ENCODE data around the gene MRPS11. TPM values are rescaled to one million over a fixed set of nuclear protein-coding genes. Genes with fewer than 3 reads are reported as not detected.

The MRPS11 gene
- total and polyA plus RNA-seq, 9 of the 15 experiments (the other 6 are each of a cell fraction or from before 2014, with no cell fraction given) = 28.3 to 83.2 (median 53.1) TPM

- TF ChIP-seq BCOR (IDR thresholded peaks at IDR 0.05) = no peak
- no peak for TF ChIP-seq CBX5 (IDR thresholded peaks at IDR 0.05; ENCODE audit: borderline replicate concordance, low read depth)
- TF ChIP-seq NRF1 (conservative IDR thresholded peaks at IDR 0.05 in 1 of 2, IDR thresholded peaks at IDR 0.05 in 1 of 2) = no peak
- TF ChIP-seq ARID1B (IDR thresholded peaks at IDR 0.05) = peak; percentile 63; the same call in 1 of the 2 replicates
- TF ChIP-seq KLF6 (CRISPR knock-in tag; IDR thresholded peaks at IDR 0.05; ENCODE audit: borderline replicate concordance) = no peak
- no peak for TF ChIP-seq ZNF232 (CRISPR knock-in tag; IDR thresholded peaks at IDR 0.05)
- no peak for TF ChIP-seq POLR3A (IDR thresholded peaks at IDR 0.05; ENCODE audit: borderline replicate concordance, extremely low read depth, insufficient read depth, insufficient read length)
- TF ChIP-seq SMAD1 (IDR thresholded peaks at IDR 0.05; ENCODE audit: low read depth, low read length, partially characterized antibody) = no peak
- TF ChIP-seq, protein P1, sequence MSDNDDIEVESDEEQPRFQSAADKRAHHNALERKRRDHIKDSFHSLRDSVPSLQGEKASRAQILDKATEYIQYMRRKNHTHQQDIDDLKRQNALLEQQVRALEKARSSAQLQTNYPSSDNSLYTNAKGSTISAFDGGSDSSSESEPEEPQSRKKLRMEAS (CRISPR knock-in tag; IDR thresholded peaks at IDR 0.05) = no peak
- TF ChIP-seq ZBTB12 (CRISPR knock-in tag; IDR thresholded peaks at IDR 0.05) = no peak
- peak; percentile 66; the same call in 1 of the 2 replicates for TF ChIP-seq SMARCE1 (IDR thresholded peaks at IDR 0.05)
- TF ChIP-seq SNAPC5 (CRISPR knock-in tag; IDR thresholded peaks at IDR 0.05) = no peak
- TF ChIP-seq ID3 (CRISPR knock-in tag; IDR thresholded peaks at IDR 0.05) = no peak
- no peak for TF ChIP-seq ID3 (tag; IDR thresholded peaks at IDR 0.05)
- no peak for TF ChIP-seq ZNF444 (CRISPR knock-in tag; IDR thresholded peaks at IDR 0.05)
- no peak for TF ChIP-seq RAD21 (CRISPR knock-in tag; conservative IDR thresholded peaks at IDR 0.05 in 1 of 2, IDR thresholded peaks at IDR 0.05 in 1 of 2)
- peak; percentile 34; the same call in 1 of the 2 replicates for TF ChIP-seq CBFA2T3 (IDR thresholded peaks at IDR 0.05)
- TF ChIP-seq NFE2 (IDR thresholded peaks at IDR 0.05; ENCODE audit: low read depth) = peak; percentile 88
- TF ChIP-seq MAFK (IDR thresholded peaks at IDR 0.05; ENCODE audit: low read length) = peak; percentile 74
- TF ChIP-seq, protein P2, sequence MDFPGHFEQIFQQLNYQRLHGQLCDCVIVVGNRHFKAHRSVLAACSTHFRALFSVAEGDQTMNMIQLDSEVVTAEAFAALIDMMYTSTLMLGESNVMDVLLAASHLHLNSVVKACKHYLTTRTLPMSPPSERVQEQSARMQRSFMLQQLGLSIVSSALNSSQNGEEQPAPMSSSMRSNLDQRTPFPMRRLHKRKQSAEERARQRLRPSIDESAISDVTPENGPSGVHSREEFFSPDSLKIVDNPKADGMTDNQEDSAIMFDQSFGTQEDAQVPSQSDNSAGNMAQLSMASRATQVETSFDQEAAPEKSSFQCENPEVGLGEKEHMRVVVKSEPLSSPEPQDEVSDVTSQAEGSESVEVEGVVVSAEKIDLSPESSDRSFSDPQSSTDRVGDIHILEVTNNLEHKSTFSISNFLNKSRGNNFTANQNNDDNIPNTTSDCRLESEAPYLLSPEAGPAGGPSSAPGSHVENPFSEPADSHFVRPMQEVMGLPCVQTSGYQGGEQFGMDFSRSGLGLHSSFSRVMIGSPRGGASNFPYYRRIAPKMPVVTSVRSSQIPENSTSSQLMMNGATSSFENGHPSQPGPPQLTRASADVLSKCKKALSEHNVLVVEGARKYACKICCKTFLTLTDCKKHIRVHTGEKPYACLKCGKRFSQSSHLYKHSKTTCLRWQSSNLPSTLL (IDR thresholded peaks at IDR 0.05) = no peak
- TF ChIP-seq TRIM24 (IDR thresholded peaks at IDR 0.05) = peak in 1 of 2 experiments; percentile 38; a peak in 1 of 4 replicates
- TF ChIP-seq CCAR2 (IDR thresholded peaks at IDR 0.05; ENCODE audit: low read depth, low read length) = no peak
- TF ChIP-seq ZNF347 (CRISPR knock-in tag; IDR thresholded peaks at IDR 0.05; ENCODE audit: low read depth) = no peak
Observed at GRCh38 chr15:88465633-88466224, 1.8 kb upstream of the MRPS11 start (continued).

Data from K562 (cell line).